ENCODE measurements around the gene PIR.

PIR gene

DNA sequence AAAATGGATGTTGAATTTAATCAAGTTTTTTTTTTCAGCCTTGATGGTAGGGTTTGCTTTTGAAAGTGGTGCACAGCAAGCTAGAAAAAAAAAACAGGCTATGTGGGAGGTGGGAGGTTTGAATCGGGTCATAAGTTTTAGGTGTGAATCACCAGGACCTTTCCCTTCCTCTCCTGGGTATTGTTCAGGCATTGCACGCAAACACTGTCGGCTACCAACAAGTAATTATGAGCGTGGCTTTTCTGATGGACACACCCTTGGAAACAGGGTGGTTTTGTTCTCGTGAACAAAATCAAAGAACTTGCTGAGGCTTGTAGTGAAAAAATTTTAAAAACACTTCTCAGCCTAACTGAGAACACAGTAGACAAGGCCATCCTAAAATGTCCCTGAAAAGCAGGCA, 18.1 kb downstream of the PIR start:
- Histone ChIP-seq H3K9ac (ENCODE audit: low read length) (no peak overlapping the region), H3K27me3 (ENCODE audit: control insufficient read depth, insufficient read depth, low read length) (no peaks in the 10 kb centered on the region), H3K36me3 (ENCODE audit: control insufficient read depth, insufficient read depth, low read length) (no peaks in the 10 kb centered on the region), H3K4me1 (ENCODE audit: control insufficient read depth, insufficient read depth, low read length) (no peaks in the 10 kb centered on the region), H3K27ac (ENCODE audit: low read depth, low read length) (no peak overlapping the region), H3K4me3 (ENCODE audit: low read length) (no peak overlapping the region)

DNA sequence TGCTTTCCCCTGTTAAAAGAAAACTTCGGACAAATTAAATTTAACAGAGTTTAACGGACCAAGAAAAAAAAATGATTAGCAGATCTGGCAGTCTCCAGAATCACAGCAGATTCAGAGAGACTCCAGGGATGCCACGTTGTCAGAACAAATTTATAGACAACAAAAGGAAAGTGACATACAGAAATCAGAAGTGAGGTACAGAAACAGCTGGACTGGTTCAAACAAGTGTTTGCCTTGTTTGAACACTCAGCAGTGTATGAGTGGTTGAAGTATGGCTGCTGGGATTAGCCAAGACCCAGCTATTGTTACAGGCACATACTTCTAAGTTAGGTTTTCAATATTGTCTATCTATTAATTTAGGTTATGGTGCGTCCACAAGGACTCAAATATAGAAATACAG, 19.1 kb downstream of the PIR start:
- Histone ChIP-seq H3K27ac (ENCODE audit: low read depth, low read length) (no peak overlapping the region), H3K27me3 (ENCODE audit: control insufficient read depth, insufficient read depth, low read length) (no peaks in the 10 kb centered on the region), H3K4me3 (ENCODE audit: low read length) (no peak overlapping the region), H3K9ac (ENCODE audit: low read length) (no peak overlapping the region), H3K36me3 (ENCODE audit: control insufficient read depth, insufficient read depth, low read length) (no peaks in the 10 kb centered on the region), H3K4me1 (ENCODE audit: control insufficient read depth, insufficient read depth, low read length) (no peaks in the 10 kb centered on the region)

DNA sequence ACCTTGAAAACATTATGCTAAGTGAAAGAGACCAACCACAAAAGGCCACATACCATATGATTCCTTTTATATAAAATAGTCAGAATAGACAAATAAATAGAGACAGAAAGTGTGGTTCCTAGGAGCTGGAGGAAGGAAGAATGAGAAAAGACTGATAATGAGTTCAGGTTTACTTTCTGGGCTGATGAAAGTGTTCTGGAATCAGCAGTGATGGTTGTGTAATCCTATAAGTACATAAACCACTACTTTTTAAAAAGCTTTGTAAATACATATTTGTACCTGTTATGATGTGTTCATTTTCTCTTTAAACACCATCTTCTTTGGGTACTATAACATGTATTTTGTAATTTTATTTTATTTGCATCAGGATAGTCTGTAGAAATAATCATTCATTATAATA, 20.6 kb downstream of the PIR start:
- no peaks in the 10 kb centered on the region for H3K36me3 ChIP-seq (ENCODE audit: control insufficient read depth, insufficient read depth, low read length)
- H3K27me3 ChIP-seq (ENCODE audit: control insufficient read depth, insufficient read depth, low read length) = no peaks in the 10 kb centered on the region
- no peak overlapping the region for H3K4me3 ChIP-seq (ENCODE audit: low read length)
- H3K27ac ChIP-seq (ENCODE audit: low read depth, low read length) = no peak overlapping the region
- H3K9ac ChIP-seq (ENCODE audit: low read length) = no peak overlapping the region
- no peaks in the 10 kb centered on the region for H3K4me1 ChIP-seq (ENCODE audit: control insufficient read depth, insufficient read depth, low read length)

DNA sequence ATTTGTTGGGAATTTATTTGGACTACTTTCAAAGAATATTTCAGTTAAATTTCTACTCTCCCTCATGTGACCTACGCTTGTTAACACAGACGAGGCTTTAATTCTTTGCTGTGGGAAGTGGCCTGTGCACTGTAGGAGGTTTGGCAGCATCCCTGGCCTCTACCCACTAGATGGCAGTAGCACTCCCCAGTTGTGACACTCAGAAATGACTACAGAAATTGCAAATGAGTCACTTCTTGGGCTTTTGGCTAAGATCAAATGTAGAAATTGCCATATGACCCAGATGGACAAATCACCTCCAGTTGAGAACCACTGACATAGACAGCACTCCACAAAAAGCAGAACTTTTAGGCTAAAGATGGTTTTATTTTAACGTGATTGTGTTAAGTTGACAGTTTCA, 22.1 kb downstream of the PIR start:
- H3K9ac ChIP-seq (ENCODE audit: low read length) = no peak overlapping the region
- H3K4me3 ChIP-seq (ENCODE audit: low read length) = no peak overlapping the region
- no peaks in the 10 kb centered on the region for H3K36me3 ChIP-seq (ENCODE audit: control insufficient read depth, insufficient read depth, low read length)
- no peaks in the 10 kb centered on the region for H3K4me1 ChIP-seq (ENCODE audit: control insufficient read depth, insufficient read depth, low read length)
- no peak overlapping the region for H3K27ac ChIP-seq (ENCODE audit: low read depth, low read length)
- H3K27me3 ChIP-seq (ENCODE audit: control insufficient read depth, insufficient read depth, low read length) = no peaks in the 10 kb centered on the region

DNA sequence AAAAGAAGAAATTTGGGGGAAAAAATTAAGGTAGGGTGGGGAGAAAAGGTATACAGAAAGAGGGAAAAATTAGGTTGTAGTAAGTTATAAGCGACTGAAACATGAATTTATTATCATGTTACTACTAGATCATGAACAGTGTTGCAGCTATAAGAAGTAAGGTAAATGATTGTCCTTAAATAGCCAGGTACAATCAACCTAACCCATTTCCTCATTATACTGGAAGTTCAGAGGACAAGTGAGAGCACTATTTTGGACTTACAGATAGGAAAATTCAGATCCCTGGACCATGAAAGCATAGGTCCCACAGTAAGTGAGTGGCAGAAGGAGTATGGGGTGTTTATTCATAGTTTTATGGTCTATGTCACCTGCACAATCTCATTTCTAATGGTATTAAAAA, 23.5 kb downstream of the PIR start:
- Histone ChIP-seq H3K27me3 (ENCODE audit: control insufficient read depth, insufficient read depth, low read length) (no peaks in the 10 kb centered on the region), H3K4me3 (ENCODE audit: low read length) (no peak overlapping the region), H3K27ac (ENCODE audit: low read depth, low read length) (no peak overlapping the region), H3K36me3 (ENCODE audit: control insufficient read depth, insufficient read depth, low read length) (no peaks in the 10 kb centered on the region), H3K9ac (ENCODE audit: low read length) (no peak overlapping the region), H3K4me1 (ENCODE audit: control insufficient read depth, insufficient read depth, low read length) (no peaks in the 10 kb centered on the region)

DNA sequence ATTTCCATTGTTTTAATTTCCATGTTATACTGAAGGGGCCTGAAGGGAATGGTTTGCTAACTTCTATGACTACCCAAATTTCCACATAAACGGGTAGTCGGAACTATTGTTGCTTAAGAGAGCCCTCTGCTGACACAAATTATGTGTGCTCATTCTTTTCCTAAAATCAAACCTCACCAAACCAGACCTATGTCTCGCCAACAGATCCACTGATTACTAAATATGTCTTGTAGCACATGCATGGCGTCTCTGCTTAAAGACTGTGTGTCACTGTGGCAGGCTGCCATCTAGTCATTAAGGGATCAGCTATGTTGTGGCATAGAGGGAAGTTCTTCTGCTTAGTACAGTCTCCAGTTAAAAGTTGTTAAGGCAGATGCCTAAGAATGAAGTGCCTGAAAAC, 25.1 kb downstream of the PIR start:
- H3K4me1 ChIP-seq (ENCODE audit: control insufficient read depth, insufficient read depth, low read length) = no peaks in the 10 kb centered on the region
- no peak overlapping the region for H3K4me3 ChIP-seq (ENCODE audit: low read length)
- no peaks in the 10 kb centered on the region for H3K36me3 ChIP-seq (ENCODE audit: control insufficient read depth, insufficient read depth, low read length)
- no peak overlapping the region for H3K9ac ChIP-seq (ENCODE audit: low read length)
- no peak overlapping the region for H3K27ac ChIP-seq (ENCODE audit: low read depth, low read length)
- no peaks in the 10 kb centered on the region for H3K27me3 ChIP-seq (ENCODE audit: control insufficient read depth, insufficient read depth, low read length)

DNA sequence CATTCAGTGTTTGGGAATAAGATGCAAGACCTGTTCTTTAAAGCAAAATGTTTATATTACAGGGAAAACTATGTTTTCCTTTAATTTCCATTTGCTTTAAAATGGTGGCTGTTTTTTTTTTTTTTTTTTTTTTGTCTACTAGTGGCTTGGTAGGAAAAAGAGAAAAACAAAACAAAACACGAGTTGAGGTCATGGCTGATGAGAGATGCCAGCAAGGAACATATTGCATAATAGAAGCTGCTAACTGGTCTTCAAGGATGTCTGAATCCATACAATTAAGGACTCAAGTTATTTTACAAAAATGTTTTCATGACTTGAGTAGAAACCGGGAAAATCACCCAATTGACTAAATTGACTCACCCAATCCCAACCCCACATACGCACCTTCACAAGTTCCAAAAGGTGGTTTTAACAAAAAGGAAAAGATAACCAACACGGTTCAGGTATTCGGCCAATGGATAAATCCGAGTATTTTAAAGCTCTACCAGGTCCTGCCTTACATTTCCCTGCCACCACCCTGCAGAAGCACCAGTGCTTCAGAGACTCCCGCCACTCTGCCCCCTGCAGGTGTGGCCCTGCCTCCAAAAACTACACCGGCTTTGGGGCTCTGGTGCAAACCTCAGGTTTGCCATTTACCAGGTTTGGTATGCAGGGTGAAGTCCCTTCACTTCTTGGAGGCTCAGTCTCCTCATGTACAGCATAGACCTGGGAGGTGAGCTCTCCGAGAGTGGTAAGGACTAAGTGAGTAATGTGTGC, 27.1 kb downstream of the PIR start:
- Histone ChIP-seq H3K36me3 (ENCODE audit: control insufficient read depth, insufficient read depth, low read length) (no peaks in the 10 kb centered on the region), H3K4me3 (ENCODE audit: low read length) (no peak overlapping the region), H3K9ac (ENCODE audit: low read length) (no peak overlapping the region), H3K27me3 (ENCODE audit: control insufficient read depth, insufficient read depth, low read length) (no peaks in the 10 kb centered on the region), H3K4me1 (ENCODE audit: control insufficient read depth, insufficient read depth, low read length) (no peaks in the 10 kb centered on the region), H3K27ac (ENCODE audit: low read depth, low read length) (no peak overlapping the region)

DNA sequence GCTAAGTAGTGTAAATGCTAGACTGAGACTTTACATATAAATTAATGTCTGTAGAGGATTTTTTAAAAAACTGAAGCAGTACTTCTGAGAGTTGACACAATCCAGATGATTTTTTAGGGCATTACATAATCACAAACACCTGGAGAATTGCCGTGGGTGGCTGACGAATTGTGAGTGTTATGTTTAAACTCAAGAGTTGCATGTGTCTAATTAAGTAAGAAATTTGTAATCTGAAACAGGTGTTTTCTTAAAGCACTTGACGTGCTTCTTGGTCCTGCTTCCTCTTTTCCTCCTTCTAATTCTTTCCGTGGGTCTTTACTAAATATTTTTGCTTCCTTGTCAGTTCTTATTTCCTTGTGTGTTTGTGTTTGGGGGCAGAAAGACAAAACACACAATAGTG, 27.8 kb downstream of the PIR start:
- Histone ChIP-seq H3K4me1 (ENCODE audit: control insufficient read depth, insufficient read depth, low read length) (no peaks in the 10 kb centered on the region), H3K4me3 (ENCODE audit: low read length) (no peak overlapping the region), H3K27ac (ENCODE audit: low read depth, low read length) (no peak overlapping the region), H3K27me3 (ENCODE audit: control insufficient read depth, insufficient read depth, low read length) (no peaks in the 10 kb centered on the region), H3K36me3 (ENCODE audit: control insufficient read depth, insufficient read depth, low read length) (no peaks in the 10 kb centered on the region), H3K9ac (ENCODE audit: low read length) (no peak overlapping the region)

DNA sequence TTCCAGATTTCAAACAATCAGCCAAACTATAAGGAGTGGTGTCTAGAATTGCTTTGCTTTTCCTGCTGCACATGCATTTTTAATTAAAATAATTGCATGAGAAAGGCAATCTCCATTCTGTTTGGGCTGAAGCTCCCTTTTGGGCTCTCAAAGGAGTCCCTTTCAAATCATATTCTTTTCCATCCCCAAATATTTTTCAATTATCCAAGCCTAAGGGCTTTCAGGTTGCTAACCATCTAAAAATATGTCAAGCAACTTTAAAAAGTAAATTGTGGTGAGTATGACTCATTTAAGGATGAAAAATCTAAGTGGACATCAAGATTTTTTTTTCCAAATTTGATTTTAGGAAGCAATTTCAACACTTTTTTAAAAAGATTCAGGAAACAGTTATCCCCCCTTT, 28.4 kb downstream of the PIR start:
- no peak overlapping the region for H3K4me3 ChIP-seq (ENCODE audit: low read length)
- H3K4me1 ChIP-seq (ENCODE audit: control insufficient read depth, insufficient read depth, low read length) = no peaks in the 10 kb centered on the region
- no peaks in the 10 kb centered on the region for H3K27me3 ChIP-seq (ENCODE audit: control insufficient read depth, insufficient read depth, low read length)
- no peaks in the 10 kb centered on the region for H3K36me3 ChIP-seq (ENCODE audit: control insufficient read depth, insufficient read depth, low read length)
- H3K27ac ChIP-seq (ENCODE audit: low read depth, low read length) = no peak overlapping the region
- H3K9ac ChIP-seq (ENCODE audit: low read length) = no peak overlapping the region

DNA sequence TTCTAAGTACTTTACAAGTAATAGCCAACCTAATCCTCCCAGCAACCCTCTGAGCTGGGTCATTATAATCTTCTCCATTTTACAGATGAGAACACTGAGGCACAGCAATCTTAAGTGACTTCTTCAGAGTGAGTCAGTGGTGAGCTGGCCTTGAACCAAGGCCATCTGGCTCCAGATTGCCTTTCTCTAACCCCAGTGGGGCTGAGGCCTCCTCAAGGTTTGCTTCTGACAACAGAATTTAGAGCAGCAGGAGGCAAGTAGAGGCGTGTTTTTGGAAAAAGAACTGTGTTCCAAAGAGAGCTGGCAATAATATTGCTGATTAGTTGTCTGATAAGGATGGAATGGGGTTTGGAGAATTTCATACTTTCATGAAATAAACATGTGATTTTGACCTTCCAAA, 41.2 kb downstream of the PIR start:
- Histone ChIP-seq H3K36me3 (ENCODE audit: control insufficient read depth, insufficient read depth, low read length) (no peaks in the 10 kb centered on the region), H3K27me3 (ENCODE audit: control insufficient read depth, insufficient read depth, low read length) (no peaks in the 10 kb centered on the region), H3K4me3 (ENCODE audit: low read length) (no peak overlapping the region), H3K9ac (ENCODE audit: low read length) (no peak overlapping the region), H3K27ac (ENCODE audit: low read depth, low read length) (no peak overlapping the region), H3K4me1 (ENCODE audit: control insufficient read depth, insufficient read depth, low read length) (no peaks in the 10 kb centered on the region)

DNA sequence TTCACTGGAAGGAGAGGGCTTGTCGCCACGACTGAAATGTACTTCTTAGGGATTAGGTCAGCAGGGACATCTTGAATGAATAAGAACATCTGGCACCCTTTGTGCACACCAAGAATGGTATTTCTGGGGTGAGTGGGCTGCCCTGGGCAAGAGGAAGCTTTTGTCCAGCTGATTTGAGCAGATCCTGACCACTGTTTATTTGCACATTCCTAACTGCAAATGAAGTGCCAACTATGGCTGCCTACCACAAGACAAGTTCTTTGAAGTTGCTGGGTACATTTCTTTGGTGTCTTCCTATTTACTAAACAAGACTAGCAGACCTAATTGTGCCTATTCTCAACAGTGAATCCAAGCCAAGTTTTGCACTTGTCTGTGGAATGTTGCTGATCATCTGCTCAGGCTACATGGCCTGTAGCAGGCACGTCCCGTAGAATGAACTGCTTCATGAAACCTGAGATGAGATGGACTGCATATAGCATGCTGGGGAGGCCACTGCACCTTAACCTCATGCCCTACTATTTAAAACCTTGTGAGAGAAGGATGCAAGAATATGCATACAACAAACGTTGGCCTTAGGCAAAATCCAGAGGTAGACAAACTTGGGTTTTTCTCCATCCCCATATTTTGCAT, 45.0 kb downstream of the PIR start:
- no peaks in the 10 kb centered on the region for H3K27me3 ChIP-seq (ENCODE audit: control insufficient read depth, insufficient read depth, low read length)
- H3K4me1 ChIP-seq (ENCODE audit: control insufficient read depth, insufficient read depth, low read length) = no peaks in the 10 kb centered on the region
- no peak overlapping the region for H3K9ac ChIP-seq (ENCODE audit: low read length)
- no peak overlapping the region for H3K4me3 ChIP-seq (ENCODE audit: low read length)
- H3K27ac ChIP-seq (ENCODE audit: low read depth, low read length) = no peak overlapping the region
- H3K36me3 ChIP-seq (ENCODE audit: control insufficient read depth, insufficient read depth, low read length) = no peaks in the 10 kb centered on the region

DNA sequence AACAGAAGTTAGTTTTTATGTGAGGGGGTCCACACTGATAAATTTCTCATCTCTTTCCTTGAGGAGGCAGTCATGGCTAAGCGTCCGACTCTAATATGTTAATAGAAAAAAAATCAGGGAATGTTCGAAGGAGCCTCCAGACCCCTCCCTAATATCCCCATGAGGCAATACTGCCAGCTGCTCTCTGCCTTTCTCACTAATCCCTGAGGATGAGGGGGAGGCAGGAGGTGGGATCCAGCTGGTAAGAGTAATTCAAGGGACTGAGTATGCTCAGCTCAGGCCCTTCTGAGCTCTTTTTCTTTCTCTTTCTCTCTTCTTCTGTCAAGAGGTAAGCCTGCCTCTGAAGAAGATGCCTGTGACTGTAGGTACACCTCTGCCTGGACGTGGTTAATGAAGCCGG, 51.7 kb downstream of the PIR start:
- no peaks in the 10 kb centered on the region for H3K4me1 ChIP-seq (ENCODE audit: control insufficient read depth, insufficient read depth, low read length)
- no peaks in the 10 kb centered on the region for H3K27me3 ChIP-seq (ENCODE audit: control insufficient read depth, insufficient read depth, low read length)
- no peaks in the 10 kb centered on the region for H3K36me3 ChIP-seq (ENCODE audit: control insufficient read depth, insufficient read depth, low read length)
- H3K4me3 ChIP-seq (ENCODE audit: low read length) = no peak overlapping the region
- no peak overlapping the region for H3K27ac ChIP-seq (ENCODE audit: low read depth, low read length)
- H3K9ac ChIP-seq (ENCODE audit: low read length) = no peak overlapping the region

DNA sequence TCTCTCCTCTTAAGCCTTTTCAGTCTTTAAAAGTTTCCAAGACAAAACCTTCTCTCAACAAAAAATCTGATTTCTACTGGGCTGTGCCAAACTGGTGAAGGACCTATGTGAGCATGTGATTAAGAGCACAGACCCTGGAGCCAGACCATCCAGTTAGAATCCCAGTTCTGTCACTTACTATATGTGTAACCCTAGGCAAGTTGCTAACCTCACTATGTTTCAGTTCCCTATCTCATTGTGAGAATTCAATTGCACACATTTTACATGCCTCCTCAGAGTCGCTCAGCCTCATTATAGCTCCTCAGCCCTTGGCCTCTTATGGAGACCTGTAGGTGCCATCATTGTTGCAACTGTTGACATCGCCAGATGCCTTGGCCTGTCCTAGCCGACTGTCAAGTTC, 54.8 kb downstream of the PIR start:
- Histone ChIP-seq H3K27me3 (ENCODE audit: control insufficient read depth, insufficient read depth, low read length) (no peaks in the 10 kb centered on the region), H3K27ac (ENCODE audit: low read depth, low read length) (no peak overlapping the region), H3K9ac (ENCODE audit: low read length) (no peak overlapping the region), H3K36me3 (ENCODE audit: control insufficient read depth, insufficient read depth, low read length) (no peaks in the 10 kb centered on the region), H3K4me3 (ENCODE audit: low read length) (no peak overlapping the region), H3K4me1 (ENCODE audit: control insufficient read depth, insufficient read depth, low read length) (no peaks in the 10 kb centered on the region)

Data from rectal smooth muscle tissue (tissue), 1 donor.